CD4-positive, alpha-beta T cell treated with Interleukin-4 for 4 hours (primary cell): ENCODE measurements around the gene EPB41L2.

Experiments used
- DNase-seq: peaks from one replicate; pipeline ENCODE4 v3.0.0-alpha.2; 2020

EPB41L2 gene

GRCh38 chr6:130858498-130859160 is 204.4 kb downstream of the EPB41L2 start:
- no peak for DNase-seq

GRCh38 chr6:130858054-130858453 is 205.0 kb downstream of the EPB41L2 start:
- no peak for DNase-seq

GRCh38 chr6:130853555-130854183 is 209.4 kb downstream of the EPB41L2 start:
- no peak for DNase-seq

- DNase-seq = no peak
These were observed 210.0 kb downstream of the EPB41L2 start for GRCh38 chr6:130852844-130853554.

GRCh38 chr6:130851026-130851425 is 212.0 kb downstream of the EPB41L2 start:
- no peak for DNase-seq

GRCh38 chr6:130849594-130849993 is 213.5 kb downstream of the EPB41L2 start:
- DNase-seq = no peak

- DNase-seq = no peak
These were observed 214.1 kb downstream of the EPB41L2 start for GRCh38 chr6:130848945-130849344.

GRCh38 chr6:130847001-130847910 is 215.8 kb downstream of the EPB41L2 start:
- DNase-seq = no peak

GRCh38 chr6:130846501-130846900 is 216.5 kb downstream of the EPB41L2 start:
- no peak for DNase-seq

GRCh38 chr6:130843575-130844320 is 219.3 kb downstream of the EPB41L2 start:
- DNase-seq = peak; percentile 65

- no peak for DNase-seq
These were observed 221.8 kb downstream of the EPB41L2 start for GRCh38 chr6:130841128-130841728.

- DNase-seq = no peak
These were observed 223.0 kb downstream of the EPB41L2 start for GRCh38 chr6:130840050-130840449.

GRCh38 chr6:130839379-130839778 is 223.7 kb downstream of the EPB41L2 start:
- DNase-seq = no peak

GRCh38 chr6:130838951-130839350 is 224.1 kb downstream of the EPB41L2 start:
- no peak for DNase-seq

GRCh38 chr6:130838250-130838860 is 224.7 kb downstream of the EPB41L2 start:
- no peak for DNase-seq

- no peak for DNase-seq
These were observed 226.0 kb downstream of the EPB41L2 start for GRCh38 chr6:130837067-130837466.

GRCh38 chr6:130836055-130836640 is 226.9 kb downstream of the EPB41L2 start:
- DNase-seq = no peak

- no peak for DNase-seq
These were observed 228.4 kb downstream of the EPB41L2 start for GRCh38 chr6:130834482-130835251.

GRCh38 chr6:130833569-130833968 is 229.5 kb downstream of the EPB41L2 start:
- no peak for DNase-seq

GRCh38 chr6:130831607-130832006 is 231.4 kb downstream of the EPB41L2 start:
- DNase-seq = no peak
